ENCODE data around the gene GPR35. TPM values are rescaled to one million over a fixed set of nuclear protein-coding genes. Genes with fewer than 3 reads are reported as not detected.
"Not testable (repeated sequence)": the region's sequence is repeated elsewhere in the genome, so short reads cannot be mapped to it uniquely, and the experiment has no call there.

Gene GPR35
- total RNA-seq, 6 donors from 2014 or later = 1.9 to 14.7 (median 4.6) TPM

DNA sequence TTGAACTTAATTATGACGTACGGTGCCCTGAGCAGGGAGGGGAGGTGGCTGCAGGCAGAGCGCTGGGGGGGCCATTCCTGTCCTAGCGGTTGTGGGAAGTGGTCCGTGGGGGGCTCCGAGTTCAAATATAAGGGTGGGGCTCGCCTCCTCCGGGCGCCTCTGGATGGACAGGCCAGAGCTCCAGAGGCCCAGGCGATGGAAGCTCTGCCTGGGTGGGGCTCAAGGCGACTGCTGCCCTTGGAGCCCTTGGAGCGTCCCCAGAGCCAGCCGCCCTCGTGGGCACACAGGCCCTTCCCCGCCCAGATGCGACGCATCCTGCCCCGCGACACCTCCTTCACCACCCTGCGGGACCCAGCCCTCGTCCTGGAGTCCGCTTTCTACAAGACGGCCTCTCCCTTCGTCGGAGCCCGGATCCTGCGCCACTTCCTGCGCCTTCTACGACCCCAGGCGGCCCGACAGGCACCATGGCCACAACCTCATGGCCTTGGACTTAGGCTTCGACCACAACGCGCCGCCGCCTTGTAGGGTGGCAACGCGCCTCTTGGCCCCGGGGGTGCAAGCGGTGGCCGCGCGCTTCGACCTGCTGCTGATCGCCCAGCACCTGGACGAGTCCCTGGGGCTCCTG lies 46.9 kb downstream of the GPR35 start:
- Histone ChIP-seq H3K36me3 (no peaks in the 10 kb centered on the region), H3K27me3 (peaks cover 0 to 15% (median 4%) of the 10 kb centered on the region in 4 donors), H3K4me3 (no peak overlapping the region), H3K4me1 (peaks cover 0 to 8% (median 0%) of the 10 kb centered on the region in 4 donors), H3K27ac (no peak overlapping the region), H3K9me3 (no peaks in the 10 kb centered on the region)
- ATAC-seq (ENCODE audit: low FRiP score in 2 of 2) (no peak), DNase-seq (peak in 1 of 2 donors; percentile 77)
- TF ChIP-seq EP300 (IDR thresholded peaks at IDR 0.05) (no peak), POLR2A (IDR thresholded peaks at IDR 0.05) (no peak), POLR2AphosphoS5 (IDR thresholded peaks at IDR 0.05) (no peak)
- TF ChIP-seq, protein P1, sequence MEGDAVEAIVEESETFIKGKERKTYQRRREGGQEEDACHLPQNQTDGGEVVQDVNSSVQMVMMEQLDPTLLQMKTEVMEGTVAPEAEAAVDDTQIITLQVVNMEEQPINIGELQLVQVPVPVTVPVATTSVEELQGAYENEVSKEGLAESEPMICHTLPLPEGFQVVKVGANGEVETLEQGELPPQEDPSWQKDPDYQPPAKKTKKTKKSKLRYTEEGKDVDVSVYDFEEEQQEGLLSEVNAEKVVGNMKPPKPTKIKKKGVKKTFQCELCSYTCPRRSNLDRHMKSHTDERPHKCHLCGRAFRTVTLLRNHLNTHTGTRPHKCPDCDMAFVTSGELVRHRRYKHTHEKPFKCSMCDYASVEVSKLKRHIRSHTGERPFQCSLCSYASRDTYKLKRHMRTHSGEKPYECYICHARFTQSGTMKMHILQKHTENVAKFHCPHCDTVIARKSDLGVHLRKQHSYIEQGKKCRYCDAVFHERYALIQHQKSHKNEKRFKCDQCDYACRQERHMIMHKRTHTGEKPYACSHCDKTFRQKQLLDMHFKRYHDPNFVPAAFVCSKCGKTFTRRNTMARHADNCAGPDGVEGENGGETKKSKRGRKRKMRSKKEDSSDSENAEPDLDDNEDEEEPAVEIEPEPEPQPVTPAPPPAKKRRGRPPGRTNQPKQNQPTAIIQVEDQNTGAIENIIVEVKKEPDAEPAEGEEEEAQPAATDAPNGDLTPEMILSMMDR (IDR thresholded peaks at IDR 0.05) = no peak
- 49 to 63% methylated on average over 33 to 35 of the region's 46 CpGs for WGBS, 2 donors

DNA sequence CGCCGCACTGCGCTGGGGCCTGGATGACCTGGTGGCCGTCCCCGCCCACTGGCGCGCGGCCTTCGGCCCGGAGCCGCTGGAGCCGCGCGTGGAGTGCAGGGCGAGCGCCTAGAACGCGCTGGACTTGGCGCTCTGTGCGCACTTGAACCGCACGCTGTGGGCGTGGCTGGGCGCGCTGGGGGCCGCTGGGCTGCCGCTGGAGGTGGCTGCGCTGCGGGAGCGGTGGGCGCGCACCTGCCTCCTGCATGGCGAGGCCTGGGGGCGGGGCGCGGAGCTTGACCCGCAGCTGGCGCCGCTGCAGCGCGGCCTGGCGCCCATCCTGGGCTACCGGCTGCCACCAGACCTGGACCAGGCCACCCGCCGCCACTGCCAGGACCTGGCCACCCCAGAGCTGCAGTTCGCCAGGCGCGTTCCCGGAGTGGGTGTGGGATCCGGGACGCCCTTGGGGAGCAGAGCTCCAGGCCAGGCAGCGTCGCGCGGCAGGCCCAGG lies 47.5 kb downstream of the GPR35 start:
- 15 to 47% methylated on average over 3 to 13 of the region's 55 CpGs for WGBS, 2 donors
- Histone ChIP-seq H3K4me1 (peaks cover 0 to 8% (median 0%) of the 10 kb centered on the region in 4 donors), H3K4me3 (no peak overlapping the region), H3K9me3 (no peaks in the 10 kb centered on the region), H3K36me3 (no peaks in the 10 kb centered on the region), H3K27ac (no peak overlapping the region), H3K27me3 (peaks cover 0 to 15% (median 4%) of the 10 kb centered on the region in 4 donors)
- peak in 1 of 2 donors; percentile 83 for DNase-seq
- ATAC-seq (ENCODE audit: low FRiP score in 2 of 2) = no peak
- TF ChIP-seq POLR2AphosphoS5 (IDR thresholded peaks at IDR 0.05) (no peak), EP300 (IDR thresholded peaks at IDR 0.05) (no peak), POLR2A (IDR thresholded peaks at IDR 0.05) (no peak)
- TF ChIP-seq, protein P1 (IDR thresholded peaks at IDR 0.05) = no peak

DNA sequence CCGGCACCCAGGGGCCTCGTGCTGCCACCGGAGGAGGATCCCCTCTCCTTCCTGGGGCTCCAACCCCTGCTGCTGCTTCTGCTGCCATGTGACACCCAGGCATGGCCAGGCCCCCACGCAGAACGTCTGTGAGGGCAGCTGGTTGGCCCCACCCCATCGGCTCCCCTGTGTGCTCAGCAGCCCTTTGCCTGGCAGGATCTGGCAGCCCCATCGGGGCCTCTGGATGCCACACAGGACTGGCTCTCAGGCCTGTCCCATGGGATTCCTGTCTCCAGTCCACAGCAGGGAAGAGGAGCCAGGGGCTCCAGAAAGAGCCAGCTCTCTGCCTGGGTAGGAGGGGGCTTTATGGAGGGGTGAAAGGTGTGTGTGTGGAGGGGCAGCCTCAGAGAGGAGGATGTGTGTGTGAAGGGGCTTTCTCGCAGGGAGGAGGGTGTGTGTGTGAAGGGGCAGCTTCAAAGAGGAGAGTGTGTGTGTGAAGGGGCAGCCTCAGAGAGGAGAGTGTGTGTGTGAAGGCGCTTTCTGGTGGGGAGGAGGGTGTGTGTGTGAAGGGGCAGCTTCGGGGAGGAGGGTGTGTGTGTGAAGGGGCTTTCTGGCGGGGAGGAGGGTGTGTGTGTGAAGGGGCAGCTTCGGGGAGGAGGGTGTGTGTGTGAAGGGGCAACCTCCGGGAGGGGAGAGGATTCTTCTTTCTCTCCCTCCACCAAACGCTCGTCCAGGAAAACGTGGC lies 49.3 kb downstream of the GPR35 start:
- WGBS, 2 donors = 18 to 19% methylated on average over 8 to 9 of the region's 16 CpGs

DNA sequence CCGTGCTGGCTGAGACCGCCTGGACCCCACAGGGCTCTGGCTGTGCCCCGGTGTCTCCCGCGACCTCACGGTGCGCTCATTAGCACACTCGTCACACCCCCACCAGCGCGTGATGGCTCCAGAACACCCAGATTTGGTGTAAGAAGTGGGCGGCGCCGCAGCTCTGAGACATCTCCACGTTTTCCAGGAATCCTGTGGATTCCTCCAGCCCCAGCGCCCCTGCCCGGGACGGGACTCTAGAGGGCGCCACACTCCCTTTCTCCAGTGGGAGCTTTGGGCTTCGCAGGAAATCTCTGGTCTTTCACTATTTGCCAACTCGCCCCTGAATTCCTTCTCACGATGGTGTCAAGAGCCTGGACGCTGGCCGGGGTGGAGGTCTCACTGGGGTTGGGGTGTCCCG lies 50.1 kb downstream of the GPR35 start:
- H3K4me3 ChIP-seq, H3K27ac ChIP-seq, H3K36me3 ChIP-seq: not testable (repeated sequence)

More for the DNA sequence above, 49.3 kb downstream of the GPR35 start:
- H3K4me3 ChIP-seq; H3K36me3 ChIP-seq; H3K27ac ChIP-seq; H3K4me1 ChIP-seq; H3K9me3 ChIP-seq; ATAC-seq (ENCODE audit: low FRiP score in 2 of 2): not testable (repeated sequence)
- peaks cover 0 to 15% (median 4%) of the 10 kb centered on the region in 4 donors for H3K27me3 ChIP-seq
- DNase-seq = peak in 1 of 2 donors; percentile 46

DNA sequence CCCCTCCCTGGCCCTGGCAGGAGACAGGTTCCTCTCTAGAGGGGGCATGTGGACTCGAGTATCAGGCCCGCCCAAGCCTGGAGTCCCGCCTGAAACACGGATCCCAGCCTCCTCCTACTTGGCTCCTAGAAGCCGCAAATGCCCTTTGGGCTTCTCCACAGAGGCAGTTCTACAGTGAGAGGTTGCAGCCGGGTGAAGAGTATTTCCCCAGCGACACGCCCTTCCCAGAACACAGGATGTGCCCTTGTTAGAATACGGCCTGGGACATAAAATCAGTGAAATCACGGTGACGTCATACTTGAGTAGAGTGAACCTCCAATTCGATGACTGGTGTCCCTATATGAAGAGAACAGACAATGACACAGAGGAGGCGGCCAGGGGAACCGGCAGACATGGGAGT lies 52.8 kb downstream of the GPR35 start:
- H3K27me3 ChIP-seq; H3K27ac ChIP-seq; H3K4me3 ChIP-seq; H3K9me3 ChIP-seq; H3K4me1 ChIP-seq; H3K36me3 ChIP-seq; ATAC-seq (ENCODE audit: low FRiP score in 2 of 2); DNase-seq: not testable (repeated sequence)
- WGBS, 2 donors = 85% methylated on average over 4 of the region's 14 CpGs; no CpG with 5 or more reads in 1 of the 2 donors

More for the DNA sequence above, 50.1 kb downstream of the GPR35 start:
- H3K9me3 ChIP-seq, H3K4me1 ChIP-seq, DNase-seq: not testable (repeated sequence)
- peak in 1 of 2 donors; percentile 37 for ATAC-seq (ENCODE audit: low FRiP score in 2 of 2)
- H3K27me3 ChIP-seq = peaks cover 0 to 15% (median 4%) of the 10 kb centered on the region in 4 donors
- no CpG with 5 or more reads among the region's 24 CpGs for WGBS, 2 donors

DNA sequence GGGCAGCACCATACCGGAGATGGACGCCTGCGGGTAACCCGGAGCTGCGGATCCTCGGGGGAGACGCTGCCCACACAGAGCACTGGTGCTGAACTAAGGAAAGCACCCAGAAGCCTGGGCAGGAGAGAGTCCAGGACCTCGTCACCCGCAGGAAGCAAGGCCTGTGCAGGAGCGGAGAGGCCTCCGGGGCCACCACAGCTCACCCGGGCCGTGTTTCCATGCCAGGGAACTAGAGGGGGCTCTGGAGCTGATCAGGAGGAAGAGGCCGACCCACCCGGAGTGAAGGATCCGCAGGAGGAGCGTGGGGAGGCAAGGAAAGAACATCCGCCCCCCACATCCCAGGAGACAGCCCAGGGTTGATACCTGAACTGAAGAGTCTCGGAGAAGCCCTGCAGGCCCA lies 53.6 kb downstream of the GPR35 start:
- not testable (repeated sequence) for H3K27ac ChIP-seq; H3K36me3 ChIP-seq; H3K4me1 ChIP-seq; ATAC-seq (ENCODE audit: low FRiP score in 2 of 2); H3K4me3 ChIP-seq; H3K9me3 ChIP-seq; H3K27me3 ChIP-seq; DNase-seq
- WGBS, 2 donors = no CpG with 5 or more reads among the region's 19 CpGs

DNA sequence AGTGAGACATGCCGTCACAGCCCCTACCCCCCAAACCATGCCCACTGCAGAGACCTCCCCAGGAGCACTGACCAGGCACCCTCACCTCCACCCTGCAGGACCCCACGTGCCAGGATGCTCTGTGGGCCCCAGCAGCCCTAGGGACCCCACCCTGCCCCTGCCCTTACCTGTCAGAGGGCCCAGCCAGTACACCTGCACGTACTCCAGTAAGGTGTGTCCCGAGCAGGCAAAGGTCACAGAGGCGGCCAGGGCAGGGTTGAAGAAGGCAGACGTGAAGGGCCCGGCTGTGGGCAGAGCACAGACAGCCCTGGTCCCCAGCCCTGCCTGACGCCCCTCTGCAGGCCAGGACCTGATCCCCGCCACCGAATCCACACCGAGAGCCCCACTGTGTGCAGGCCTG lies 54.9 kb downstream of the GPR35 start:
- not testable (repeated sequence) for H3K9me3 ChIP-seq; H3K27ac ChIP-seq; DNase-seq; H3K4me1 ChIP-seq; H3K4me3 ChIP-seq; H3K27me3 ChIP-seq; H3K36me3 ChIP-seq; ATAC-seq (ENCODE audit: low FRiP score in 2 of 2)
- 77% methylated on average over 2 of the region's 11 CpGs; no CpG with 5 or more reads in 1 of the 2 donors for WGBS, 2 donors

Small RNA genes lying within 50 kb of the gene (small RNA-seq; reads per million reads assigned to genes)
- 0 reads per million in 4 donors for gene AC011298.3

Other genes starting within 250 kb of the GPR35 start
- gene GPC1, start 189.8 kb upstream of the GPR35 start, total RNA-seq = 10 to 100 TPM; 16.8 to 45.5 (median 33.2) TPM
- 10 to 100 TPM; 23.7 to 97.4 (median 26.9) TPM for gene ANKMY1, start 67.5 kb upstream of the GPR35 start, total RNA-seq
- 10 to 100 TPM in 1 of 6 donors, 1 to 10 TPM in 5; 3.2 to 30.4 (median 5.7) TPM for gene DUSP28, start 65.1 kb upstream of the GPR35 start, total RNA-seq
- 100 to 1,000 TPM in 5 of 6 donors, 10 to 100 TPM in 1; 71.0 to 264 (median 123) TPM for gene RNPEPL1, start 57.0 kb upstream of the GPR35 start, total RNA-seq
- 100 to 1,000 TPM in 1 of 6 donors, 10 to 100 TPM in 5; 35.3 to 118 (median 38.9) TPM for gene CAPN10, start 38.7 kb upstream of the GPR35 start, total RNA-seq
- gene AQP12B, start 57.4 kb downstream of the GPR35 start, total RNA-seq = not detected
- gene AQP12A, start 66.4 kb downstream of the GPR35 start, total RNA-seq = not detected
- 1 to 10 TPM in 1 of 6 donors, under 1 TPM in 3, not detected in 2; 0.15 to 1.2 (median 0.35) TPM for gene KIF1A, start 194.7 kb downstream of the GPR35 start, total RNA-seq
- gene AGXT, start 243.3 kb downstream of the GPR35 start, total RNA-seq = under 1 TPM in 3 of 6 donors, not detected in 3; 0.30 to 0.46 (median 0.44) TPM

Data from upper lobe of left lung (tissue), 6 donors.